ENCODE results near the gene BSPRY. TPM values are rescaled to one million over a fixed set of nuclear protein-coding genes. Genes with fewer than 3 reads are reported as not detected.
A peak's percentile ranks its signal among the peaks of the same experiment; 100 is the strongest.

The BSPRY gene
- total RNA-seq, result not detected in 2 replicates

- H3K4me2 ChIP-seq (ENCODE audit: insufficient read depth, low read length), result peak within 1 kb of the TSS; percentile 51
- peaks cover 50% of the 10 kb centered on the region for H3K27me3 ChIP-seq (ENCODE audit: insufficient read depth, low read length)
- no peaks in the 10 kb centered on the region for H3K9me3 ChIP-seq (ENCODE audit: low read depth, low read length)
- no peak for TF ChIP-seq CTCF (IDR thresholded peaks at IDR 0.05; ENCODE audit: extremely low read depth, low read depth, low read length)
- H3K79me2 ChIP-seq (ENCODE audit: insufficient read depth, low read length), result no peaks in the 10 kb centered on the region
- H3K36me3 ChIP-seq (ENCODE audit: insufficient read depth, low read length), result no peaks in the 10 kb centered on the region
- H4K20me1 ChIP-seq (ENCODE audit: insufficient read depth, low read length), result no peaks in the 10 kb centered on the region
- H3K4me1 ChIP-seq (ENCODE audit: insufficient read depth, low read length), result no peaks in the 10 kb centered on the region
- peak within 1 kb of the TSS; percentile 47 for H2AFZ ChIP-seq (ENCODE audit: low read length)
- H3K27ac ChIP-seq (ENCODE audit: low read depth, low read length), result no peak within 1 kb of the TSS
- peak within 1 kb of the TSS; percentile 46 for H3K4me3 ChIP-seq (ENCODE audit: insufficient read depth, low read length)
- peak; percentile 79 for DNase-seq (ENCODE audit: insufficient read length, low spot score, missing footprints)
Observed at GRCh38 chr9:113349445-113350094, at the start of gene BSPRY. TSS of gene BSPRY (plus strand) at chr9:113349541. CDS start at chr9:113349580, 39 bp downstream.

- DNase-seq (ENCODE audit: insufficient read length, low spot score, missing footprints), result no peak
- H3K4me2 ChIP-seq (ENCODE audit: insufficient read depth, low read length), result no peak overlapping the region
Observed at GRCh38 chr9:113299800-113300292, 49.5 kb upstream of the BSPRY start.

GRCh38 chr9:113301548-113301947 is 47.8 kb upstream of the BSPRY start:
- peaks cover 18% of the 10 kb centered on the region for H3K27me3 ChIP-seq (ENCODE audit: insufficient read depth, low read length)
- H3K79me2 ChIP-seq (ENCODE audit: insufficient read depth, low read length), result no peaks in the 10 kb centered on the region
- no peaks in the 10 kb centered on the region for H4K20me1 ChIP-seq (ENCODE audit: insufficient read depth, low read length)
- no peaks in the 10 kb centered on the region for H3K4me1 ChIP-seq (ENCODE audit: insufficient read depth, low read length)
- H2AFZ ChIP-seq (ENCODE audit: low read length), result no peak overlapping the region
- no peak for DNase-seq (ENCODE audit: insufficient read length, low spot score, missing footprints)
- TF ChIP-seq CTCF (IDR thresholded peaks at IDR 0.05; ENCODE audit: extremely low read depth, low read depth, low read length), result no peak
- H3K36me3 ChIP-seq (ENCODE audit: insufficient read depth, low read length), result no peaks in the 10 kb centered on the region
- no peak overlapping the region for H3K4me2 ChIP-seq (ENCODE audit: insufficient read depth, low read length)
- no peak overlapping the region for H3K27ac ChIP-seq (ENCODE audit: low read depth, low read length)
- no peak overlapping the region for H3K4me3 ChIP-seq (ENCODE audit: insufficient read depth, low read length)
- H3K9me3 ChIP-seq (ENCODE audit: low read depth, low read length), result no peaks in the 10 kb centered on the region

More at GRCh38 chr9:113299800-113300292, 49.5 kb upstream of the BSPRY start:
- no peaks in the 10 kb centered on the region for H3K4me1 ChIP-seq (ENCODE audit: insufficient read depth, low read length)
- H3K36me3 ChIP-seq (ENCODE audit: insufficient read depth, low read length), result no peaks in the 10 kb centered on the region
- no peak overlapping the region for H3K4me3 ChIP-seq (ENCODE audit: insufficient read depth, low read length)
- no peak for TF ChIP-seq CTCF (IDR thresholded peaks at IDR 0.05; ENCODE audit: extremely low read depth, low read depth, low read length)
- no peak overlapping the region for H2AFZ ChIP-seq (ENCODE audit: low read length)
- no peaks in the 10 kb centered on the region for H3K9me3 ChIP-seq (ENCODE audit: low read depth, low read length)
- H4K20me1 ChIP-seq (ENCODE audit: insufficient read depth, low read length), result no peaks in the 10 kb centered on the region
- H3K79me2 ChIP-seq (ENCODE audit: insufficient read depth, low read length), result no peaks in the 10 kb centered on the region
- no peak overlapping the region for H3K27ac ChIP-seq (ENCODE audit: low read depth, low read length)
- H3K27me3 ChIP-seq (ENCODE audit: insufficient read depth, low read length), result peaks cover 18% of the 10 kb centered on the region

GRCh38 chr9:113302792-113303418 is 46.4 kb upstream of the BSPRY start, which contains the start of gene RNF183:
TSS of gene RNF183 (minus strand) at chr9:113303376. CDS start at chr9:113298184, 5,192 bp downstream.
- Histone ChIP-seq H3K79me2 (ENCODE audit: insufficient read depth, low read length) (no peaks in the 10 kb centered on the region), H3K9me3 (ENCODE audit: low read depth, low read length) (no peaks in the 10 kb centered on the region), H3K4me3 (ENCODE audit: insufficient read depth, low read length) (no peak within 1 kb of the TSS), H3K27ac (ENCODE audit: low read depth, low read length) (no peak within 1 kb of the TSS), H2AFZ (ENCODE audit: low read length) (no peak within 1 kb of the TSS), H3K36me3 (ENCODE audit: insufficient read depth, low read length) (no peaks in the 10 kb centered on the region), H3K27me3 (ENCODE audit: insufficient read depth, low read length) (peaks cover 18% of the 10 kb centered on the region), H3K4me1 (ENCODE audit: insufficient read depth, low read length) (no peaks in the 10 kb centered on the region), H3K4me2 (ENCODE audit: insufficient read depth, low read length) (no peak within 1 kb of the TSS), H4K20me1 (ENCODE audit: insufficient read depth, low read length) (no peaks in the 10 kb centered on the region)
- TF ChIP-seq CTCF (IDR thresholded peaks at IDR 0.05; ENCODE audit: extremely low read depth, low read depth, low read length), result no peak
- DNase-seq (ENCODE audit: insufficient read length, low spot score, missing footprints), result no peak

Measured in osteoblast (primary cell).